Natural killer cell (primary cell): ENCODE results near the gene ZFYVE26. TPM values are rescaled to one million over a fixed set of nuclear protein-coding genes. Genes with fewer than 3 reads are reported as not detected.

Experiments used
- ATAC-seq, 3 donors: fragments of 150-1000 bp in 2 of 3; fragments of 200-7000 bp in 1 of 3; cut with Tn5 transposase; 1 replicate in 1 of 3; 2 replicates in 2 of 3; pipeline ENCODE4 v1.10.0; 2021; ENCODE audit warnings: mild to moderate bottlenecking in 2 of 3, moderate library complexity in 2 of 3
- DNase-seq, 2 donors: peaks; one replicate each; pipeline versions ENCODE4 v3.0.0 to v3.0.0-alpha.2; 2013 to 2021; ENCODE audit warnings: mixed read lengths in 1 of 2
- H3K27ac ChIP-seq: one replicate; pipeline ENCODE4 v1.5.1; 2013; ENCODE audit warnings: mild to moderate bottlenecking, low read length
- H3K27me3 ChIP-seq: one replicate; pipeline ENCODE4 v1.6.1; 2013; ENCODE audit warnings: low read length; ENCODE audit not compliant: control insufficient read depth, insufficient read depth
- H3K36me3 ChIP-seq: one replicate; pipeline ENCODE4 v1.6.1; 2013; ENCODE audit warnings: low read length; ENCODE audit not compliant: control insufficient read depth, insufficient read depth
- H3K4me1 ChIP-seq: one replicate; pipeline ENCODE4 v1.6.1; 2013; ENCODE audit warnings: low read length; ENCODE audit not compliant: control insufficient read depth, insufficient read depth
- H3K4me3 ChIP-seq: one replicate; pipeline ENCODE4 v1.5.1; 2013; ENCODE audit warnings: low read length
- H3K9me3 ChIP-seq: one replicate; pipeline ENCODE4 v1.6.1; 2013; ENCODE audit warnings: low read length; ENCODE audit not compliant: control insufficient read depth, insufficient read depth
- H3K27ac Mint-ChIP-seq, 2 donors: one replicate each; pipeline ENCODE4 v1.8.0; 2022; ENCODE audit warnings: mild to moderate bottlenecking in 2 of 2, mixed read lengths in 2 of 2, moderate library complexity in 1 of 2
- H3K27me3 Mint-ChIP-seq, 2 donors: one replicate each; pipeline ENCODE4 v1.8.0; 2022; ENCODE audit warnings: low read depth in 2 of 2, mixed read lengths in 2 of 2
- H3K36me3 Mint-ChIP-seq: one replicate; pipeline ENCODE4 v1.8.0; 2022; ENCODE audit warnings: mixed read lengths
- H3K4me1 Mint-ChIP-seq, 2 donors: one replicate each; pipeline ENCODE4 v1.8.0; 2022; ENCODE audit warnings: mixed read lengths in 2 of 2
- H3K4me3 Mint-ChIP-seq: one replicate; pipeline ENCODE4 v1.8.0; 2022; ENCODE audit warnings: mild to moderate bottlenecking, moderate library complexity, mixed read lengths
- H3K9me3 Mint-ChIP-seq, 2 donors: one replicate each; pipeline ENCODE4 v1.8.0; 2022; ENCODE audit warnings: mixed read lengths in 2 of 2
- WGBS: methylation state at CpG from one replicate; pipeline ENCODE4 v1.1.7; 2013; ENCODE audit warnings: missing lambda C conversion rate; ENCODE audit not compliant: insufficient coverage; 5-methylcytosine and 5-hydroxymethylcytosine counted together
- intact Hi-C: fragments of 100-400 bp; cut with micrococcal nuclease; formaldehyde crosslinking; loops from one replicate; pipeline ENCODE4 v1.14.2; 2022
- total RNA-seq, 4 donors: library from RNA; stranded (reverse); fragments of 120-200 nt in 1 of 4; gene quantifications; one replicate each; pipeline versions ENCODE4 v1.2.3 to v1.2.4, GENCODE V29; 2013 to 2022
- TF ChIP-seq, protein P1 (sequence below): fragments of 200-600 bp; IDR thresholded peaks from one replicate; pipeline ENCODE4 v1.8.0; 2022; ENCODE audit warnings: antibody characterized with exemption

Gene ZFYVE26
- total RNA-seq, 3 donors from 2014 or later (not counting 1 experiment from before 2014, with no cell fraction given): 31.0 to 45.9 (median 35.5) TPM

- H3K27ac ChIP-seq: peak overlapping the region; percentile 59
- H3K4me3 ChIP-seq: peak overlapping the region; percentile 63
- H3K4me3 Mint-ChIP-seq: peak overlapping the region; percentile 98
- DNase-seq: peak in 1 of 2 donors; percentile 42
- intact Hi-C loops: loop anchor here (2.0 to 10.0 kb wide), 2 partner anchors 197 to 979 kb away; partner anchors contain the start of genes ARG2 and ZFP36L1
- peaks cover 22% of the 10 kb centered on the region for H3K36me3 ChIP-seq
- WGBS: 15% methylated on average over 11 of the region's 14 CpGs
- ATAC-seq: peak in 1 of 3 donors; percentile 25
- H3K27me3 ChIP-seq: no peaks in the 10 kb centered on the region
- no peaks in the 10 kb centered on the region for H3K9me3 ChIP-seq
- peaks cover 0 to 4% of the 10 kb centered on the region in 2 donors for H3K27me3 Mint-ChIP-seq
- TF ChIP-seq, protein P1, sequence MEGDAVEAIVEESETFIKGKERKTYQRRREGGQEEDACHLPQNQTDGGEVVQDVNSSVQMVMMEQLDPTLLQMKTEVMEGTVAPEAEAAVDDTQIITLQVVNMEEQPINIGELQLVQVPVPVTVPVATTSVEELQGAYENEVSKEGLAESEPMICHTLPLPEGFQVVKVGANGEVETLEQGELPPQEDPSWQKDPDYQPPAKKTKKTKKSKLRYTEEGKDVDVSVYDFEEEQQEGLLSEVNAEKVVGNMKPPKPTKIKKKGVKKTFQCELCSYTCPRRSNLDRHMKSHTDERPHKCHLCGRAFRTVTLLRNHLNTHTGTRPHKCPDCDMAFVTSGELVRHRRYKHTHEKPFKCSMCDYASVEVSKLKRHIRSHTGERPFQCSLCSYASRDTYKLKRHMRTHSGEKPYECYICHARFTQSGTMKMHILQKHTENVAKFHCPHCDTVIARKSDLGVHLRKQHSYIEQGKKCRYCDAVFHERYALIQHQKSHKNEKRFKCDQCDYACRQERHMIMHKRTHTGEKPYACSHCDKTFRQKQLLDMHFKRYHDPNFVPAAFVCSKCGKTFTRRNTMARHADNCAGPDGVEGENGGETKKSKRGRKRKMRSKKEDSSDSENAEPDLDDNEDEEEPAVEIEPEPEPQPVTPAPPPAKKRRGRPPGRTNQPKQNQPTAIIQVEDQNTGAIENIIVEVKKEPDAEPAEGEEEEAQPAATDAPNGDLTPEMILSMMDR: no peak
- H3K4me1 ChIP-seq: peaks cover 29% of the 10 kb centered on the region
- H3K27ac Mint-ChIP-seq: peak overlapping the region; percentile 95 to 98
- peaks cover 10% of the 10 kb centered on the region for H3K36me3 Mint-ChIP-seq
- H3K9me3 Mint-ChIP-seq: no peaks in the 10 kb centered on the region
- H3K4me1 Mint-ChIP-seq: peaks cover 35 to 46% of the 10 kb centered on the region in 2 donors
These were observed 691 bp downstream of the ZFYVE26 start for GRCh38 chr14:67815573-67816225.

GRCh38 chr14:67814821-67815220, 1.6 kb downstream of the ZFYVE26 start:
- DNase-seq (no peak), ATAC-seq (no peak)
- no peaks in the 10 kb centered on the region for H3K9me3 ChIP-seq
- H3K27ac ChIP-seq: no peak overlapping the region
- H3K36me3 Mint-ChIP-seq: peaks cover 10% of the 10 kb centered on the region
- intact Hi-C loops: loop anchor here (10.0 kb wide), 1 partner anchor 980 kb away; the partner anchor contains the start of gene ZFP36L1
- no peaks in the 10 kb centered on the region for H3K27me3 Mint-ChIP-seq
- no peaks in the 10 kb centered on the region for H3K9me3 Mint-ChIP-seq
- no peak overlapping the region for H3K4me3 ChIP-seq
- no peaks in the 10 kb centered on the region for H3K27me3 ChIP-seq
- H3K4me1 Mint-ChIP-seq: peaks cover 28 to 38% of the 10 kb centered on the region in 2 donors
- H3K36me3 ChIP-seq: peaks cover 28% of the 10 kb centered on the region
- H3K4me3 Mint-ChIP-seq: peak overlapping the region; percentile 98
- 86% methylated on average over 1 of the region's 2 CpGs for WGBS
- peaks cover 21% of the 10 kb centered on the region for H3K4me1 ChIP-seq
- peak overlapping the region; percentile 95 to 98 for H3K27ac Mint-ChIP-seq
- TF ChIP-seq, protein P1: no peak

- DNase-seq: no peak
- TF ChIP-seq, protein P1: no peak
- Histone ChIP-seq H3K9me3 (no peaks in the 10 kb centered on the region), H3K27me3 (no peaks in the 10 kb centered on the region), H3K4me1 (no peaks in the 10 kb centered on the region), H3K36me3 (peaks cover 85% of the 10 kb centered on the region), H3K4me3 (no peak overlapping the region), H3K27ac (no peak overlapping the region)
- no peak overlapping the region for H3K27ac Mint-ChIP-seq
- H3K27me3 Mint-ChIP-seq: no peaks in the 10 kb centered on the region
- H3K4me3 Mint-ChIP-seq: no peak overlapping the region
- 71% methylated on average over 3 of the region's 3 CpGs for WGBS
- peaks cover 23% of the 10 kb centered on the region for H3K36me3 Mint-ChIP-seq
- intact Hi-C loops: no loop called here
- ATAC-seq: no peak
- H3K9me3 Mint-ChIP-seq: no peaks in the 10 kb centered on the region
- no peaks in the 10 kb centered on the region for H3K4me1 Mint-ChIP-seq
These were observed 10.1 kb downstream of the ZFYVE26 start for GRCh38 chr14:67806246-67806645.
